Sciatic nerve (tissue), 2 donors: ENCODE measurements around the gene PGAM5. TPM values are rescaled to one million over a fixed set of nuclear protein-coding genes. Genes with fewer than 3 reads are reported as not detected.
A peak's percentile ranks its signal among the peaks of the same experiment; 100 is the strongest.

ENCODE experiments used
- ATAC-seq: fragments of 200-7000 bp; cut with Tn5 transposase; one replicate; pipeline ENCODE4 v1.9.1; 2020; ENCODE audit warnings: mild to moderate bottlenecking, moderate library complexity
- DNase-seq: peaks from one replicate; pipeline ENCODE4 v3.0.0-alpha.2; 2020; ENCODE audit warnings: low spot score
- intact Hi-C: fragments of 100-400 bp; cut with DNase I; formaldehyde crosslinking; loops from one replicate; pipeline ENCODE4 v1.14.2; 2022
- total RNA-seq: library from RNA; stranded (reverse); fragmentation: NEBNext Ultra II Directional; extraction: Animal tissue kit (Norgen Biotek cat#: 25700); gene quantifications from one replicate; pipeline ENCODE4 v1.2.1, GENCODE V29; 2021
- donor health status: DM: no; HTN: no; CAD: no.
- donor health status: DM: no; HTN: no; CAD: no.

PGAM5 gene
- total RNA-seq = 12.1 TPM

DNA sequence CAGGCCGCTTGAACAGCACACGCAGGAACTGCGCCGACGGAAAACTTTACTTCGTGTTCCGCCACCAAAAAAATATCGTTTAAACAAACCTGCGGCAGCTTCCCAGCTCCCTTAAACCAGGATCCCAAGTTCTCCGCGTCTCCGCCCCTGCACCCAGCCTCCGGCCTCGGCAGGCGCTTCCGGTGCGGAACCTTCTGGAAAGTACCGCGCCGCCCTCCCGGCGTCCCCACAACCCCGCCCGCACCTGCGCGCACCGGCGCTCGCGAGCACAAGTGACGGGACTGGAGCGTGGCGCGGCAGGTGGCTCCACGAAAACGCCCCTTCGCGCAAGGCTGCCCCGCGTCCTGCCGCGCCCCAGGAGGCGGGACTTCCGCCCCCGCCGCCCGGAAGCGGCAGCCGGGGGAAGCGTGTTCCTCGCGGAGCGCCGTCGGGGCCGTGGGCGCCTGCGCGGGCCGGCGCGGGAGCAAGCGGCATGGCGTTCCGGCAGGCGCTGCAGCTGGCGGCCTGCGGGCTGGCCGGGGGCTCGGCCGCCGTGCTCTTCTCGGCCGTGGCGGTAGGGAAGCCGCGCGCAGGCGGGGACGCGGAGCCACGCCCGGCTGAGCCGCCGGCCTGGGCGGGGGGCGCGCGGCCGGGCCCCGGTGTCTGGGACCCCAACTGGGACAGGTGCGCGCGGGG, at the start of gene PGAM5:
PGAM5 (plus strand) TSS at position 438 of the 675 bp plus-strand sequence; CDS start at position 473, 35 bp downstream.
- intact Hi-C loops = no loop called here
- ATAC-seq (peak; percentile 93), DNase-seq (peak; percentile 82)

DNA sequence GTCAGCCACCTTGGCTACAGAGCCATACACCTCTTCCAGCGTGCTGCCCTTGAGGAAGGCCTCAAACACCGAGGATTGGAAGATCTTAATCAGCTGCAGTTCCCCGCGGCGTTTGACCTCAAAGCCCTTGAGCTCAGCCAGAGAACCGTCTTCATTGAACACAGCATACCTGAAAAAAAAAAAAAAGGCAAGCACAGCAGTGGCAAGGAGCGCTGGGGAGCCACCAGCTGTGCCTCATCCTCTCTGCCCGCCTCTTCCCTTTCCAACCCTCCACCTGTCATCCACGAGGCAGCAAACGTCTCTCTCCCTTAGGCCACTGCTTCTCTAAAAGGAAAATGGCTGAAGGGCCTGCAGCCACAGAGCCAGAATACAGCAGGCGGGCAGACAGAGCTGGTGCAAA, 49.6 kb upstream of the PGAM5 start:
- ATAC-seq = no peak

DNA sequence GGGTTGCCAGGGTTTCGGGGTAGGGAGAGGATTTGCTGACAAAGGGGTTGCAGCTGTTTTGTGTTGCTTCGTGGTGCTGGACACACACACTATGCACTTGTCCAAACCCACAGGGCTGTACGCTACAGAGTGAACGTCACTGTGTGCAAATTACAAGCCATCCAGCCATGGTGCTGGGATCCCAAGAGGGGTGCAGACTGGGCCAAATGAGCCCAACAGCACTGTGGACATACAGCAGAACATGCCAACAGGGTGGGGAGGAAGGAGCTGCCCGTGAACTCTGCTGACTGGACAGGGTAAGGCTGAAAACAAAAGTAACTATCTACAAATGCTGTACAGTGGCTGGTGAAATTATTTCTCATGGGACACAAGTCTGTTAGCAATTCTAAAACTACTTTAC, 48.7 kb upstream of the PGAM5 start:
- no peak for ATAC-seq
- intact Hi-C loops = loop anchor here (1.0 kb wide), 1 partner anchor 30 kb away; no protein-coding TSS in a partner anchor
- DNase-seq = no peak

More for the DNA sequence above, 49.6 kb upstream of the PGAM5 start:
- DNase-seq = no peak
- intact Hi-C loops = no loop called here

DNA sequence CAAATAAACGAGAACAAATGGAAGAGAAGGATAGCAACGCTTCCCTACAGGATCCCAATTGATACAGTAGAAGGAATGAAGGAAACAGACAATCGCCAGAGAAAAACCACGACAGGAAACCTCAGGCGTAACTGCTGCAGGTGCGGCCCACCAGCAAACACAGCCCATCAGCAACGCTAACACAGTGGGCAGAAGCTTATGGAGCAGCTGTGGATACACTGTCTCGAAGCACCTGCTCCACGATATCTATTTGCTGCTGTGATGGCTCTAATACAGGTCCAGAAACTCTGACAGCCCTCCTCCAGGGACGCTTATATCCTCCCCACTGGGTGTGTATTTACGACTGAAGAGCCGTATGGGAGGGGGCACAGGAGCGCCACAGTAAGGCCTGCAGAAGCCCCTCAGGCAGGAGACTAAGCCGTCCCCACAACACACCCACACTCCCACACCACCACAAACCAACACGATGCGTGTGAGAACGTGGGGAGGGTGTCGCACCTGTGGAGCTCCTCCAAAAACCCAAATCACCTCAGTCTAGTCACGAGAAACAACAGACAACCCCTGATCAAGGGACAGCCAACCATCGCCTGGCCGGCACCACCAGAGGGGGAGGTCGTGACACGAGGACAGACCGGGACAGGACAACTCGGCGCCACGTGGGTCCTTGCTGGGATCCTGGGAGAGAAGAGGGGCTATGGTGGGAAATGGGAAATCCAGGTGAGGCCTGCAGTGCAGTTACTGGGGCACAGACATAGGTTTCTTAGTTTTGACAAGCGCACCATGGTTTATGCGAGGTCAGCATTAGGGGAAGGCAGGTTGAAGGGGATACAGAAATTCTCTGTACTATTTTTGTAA, 47.5 kb upstream of the PGAM5 start:
- DNase-seq (no peak), ATAC-seq (no peak)
- intact Hi-C loops = loop anchor here (1.0 kb wide), 1 partner anchor 31 kb away; no protein-coding TSS in a partner anchor

DNA sequence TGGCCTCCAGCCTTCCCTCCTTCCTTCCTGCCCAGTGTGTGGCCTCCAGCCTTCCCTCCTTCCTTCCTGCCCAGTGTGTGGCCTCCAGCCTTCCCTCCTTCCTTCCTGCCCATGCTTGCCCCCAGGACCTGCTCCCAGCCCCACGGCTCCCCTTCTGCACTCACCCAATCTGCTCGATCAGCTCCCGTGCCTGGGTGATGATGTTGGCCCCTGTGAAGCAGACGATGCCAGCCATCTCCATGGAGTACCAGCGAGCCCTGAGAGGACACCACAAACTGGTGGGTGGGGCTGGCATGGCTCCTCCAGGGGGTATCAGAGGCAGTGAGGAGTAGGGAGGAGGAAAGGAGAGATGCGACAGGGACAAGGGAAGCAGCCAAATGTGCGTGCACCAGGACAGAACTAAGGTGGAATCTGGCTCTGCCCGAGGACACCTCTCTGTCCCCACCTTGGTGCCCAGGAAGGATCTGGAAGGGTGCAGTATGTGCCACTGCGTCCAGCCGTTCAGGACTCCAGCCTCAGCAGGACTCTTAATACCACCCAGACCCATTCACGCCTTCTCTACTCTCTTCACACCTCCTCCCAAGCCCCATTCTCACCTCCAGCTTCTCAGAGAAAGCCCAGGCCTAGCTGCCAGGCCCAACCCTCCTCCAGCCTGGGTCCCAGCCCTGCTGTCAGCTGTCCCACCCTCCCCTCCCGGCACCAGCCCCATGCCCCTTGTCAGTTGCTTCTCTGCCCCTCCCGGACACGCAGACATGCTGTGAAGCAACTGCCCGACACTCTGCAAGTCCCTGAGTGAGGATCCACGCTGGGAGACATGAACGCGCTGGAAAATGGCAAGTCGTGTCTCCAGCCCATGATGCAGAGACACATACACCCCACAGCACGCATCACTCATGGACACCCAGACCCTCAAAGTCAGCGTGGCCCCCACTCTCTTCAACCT, 46.2 kb upstream of the PGAM5 start:
- ATAC-seq (no peak), DNase-seq (no peak)
- intact Hi-C loops = no loop called here

DNA sequence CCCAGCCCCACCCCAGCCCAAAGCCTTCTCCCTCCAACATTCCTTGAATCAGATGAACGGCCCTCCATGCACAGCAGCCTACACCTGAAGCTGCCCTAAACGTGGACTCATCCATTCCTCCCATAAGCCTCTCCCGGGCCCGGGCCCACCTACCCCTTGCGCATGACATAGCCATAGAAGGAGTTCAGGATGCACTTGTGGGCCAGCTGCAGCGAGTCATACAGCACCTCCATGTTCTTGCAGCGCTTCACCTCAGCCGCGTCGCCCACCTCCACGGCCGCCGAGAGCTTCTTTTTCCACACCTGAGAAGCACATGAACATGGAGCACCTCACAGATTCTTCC, 45.5 kb upstream of the PGAM5 start:
- ATAC-seq (no peak), DNase-seq (no peak)
- intact Hi-C loops = no loop called here

DNA sequence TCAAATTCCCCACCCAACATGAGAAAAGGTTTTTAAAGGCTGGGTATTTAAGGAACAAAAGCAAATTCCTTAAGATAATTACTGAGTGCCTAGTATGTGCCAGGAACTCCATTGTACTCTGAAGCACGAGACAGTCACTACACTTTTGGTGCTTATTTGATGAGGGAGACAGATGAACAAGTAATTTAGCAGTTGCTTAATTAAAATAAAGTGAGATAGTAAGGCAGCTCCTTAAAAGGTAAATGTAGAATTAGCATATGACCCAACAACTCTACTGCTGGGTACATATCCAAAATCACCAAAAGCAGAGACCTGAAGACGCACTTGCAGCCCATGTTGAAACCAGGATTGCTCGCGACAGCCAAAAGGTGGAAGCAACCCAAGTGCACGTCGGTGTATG, 44.8 kb upstream of the PGAM5 start:
- ATAC-seq (no peak), DNase-seq (no peak)
- intact Hi-C loops = no loop called here

DNA sequence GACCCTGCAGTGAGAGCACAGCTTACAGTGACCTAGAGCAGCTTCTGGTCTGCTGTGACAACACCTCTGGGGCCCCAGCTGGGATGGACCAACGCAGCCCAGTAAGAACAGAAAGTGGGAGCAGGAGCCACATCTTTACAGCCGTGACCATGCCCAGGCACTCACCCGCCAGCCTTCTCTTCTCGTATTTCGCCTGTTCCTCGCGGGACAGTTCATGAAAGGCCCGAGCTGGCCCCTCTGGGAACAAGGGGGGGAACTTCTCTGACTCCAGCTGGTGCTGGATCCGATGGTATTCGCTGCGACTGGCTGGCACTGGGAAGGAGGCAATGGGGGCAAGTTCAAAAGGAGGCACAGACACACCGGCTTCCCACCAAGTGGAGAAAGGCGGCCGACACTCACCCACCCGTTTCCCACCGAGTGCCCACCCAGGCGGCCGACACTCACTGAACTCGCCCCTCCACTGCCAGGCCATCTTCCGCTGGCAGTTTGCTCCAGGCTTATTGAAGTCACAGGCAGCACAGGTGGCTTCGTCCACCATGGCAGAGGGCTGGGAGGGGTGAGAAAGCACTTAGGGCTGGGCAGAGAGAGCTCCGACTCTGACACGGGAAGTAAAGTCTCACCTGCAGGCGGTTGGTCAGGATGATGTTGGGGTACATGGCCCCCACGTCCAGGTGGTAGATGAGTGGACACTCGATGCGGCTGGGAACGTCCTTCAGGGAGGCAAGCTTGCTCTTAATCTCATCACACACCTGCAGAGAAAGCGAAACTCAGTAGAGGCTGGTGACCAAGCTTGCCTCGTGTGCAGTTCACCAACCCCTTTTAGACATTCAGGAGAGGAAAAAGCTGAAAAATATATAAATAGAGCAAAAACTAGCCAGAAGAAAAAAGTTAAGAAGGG, 42.2 kb upstream of the PGAM5 start:
- DNase-seq (no peak), ATAC-seq (no peak)
- intact Hi-C loops = no loop called here

DNA sequence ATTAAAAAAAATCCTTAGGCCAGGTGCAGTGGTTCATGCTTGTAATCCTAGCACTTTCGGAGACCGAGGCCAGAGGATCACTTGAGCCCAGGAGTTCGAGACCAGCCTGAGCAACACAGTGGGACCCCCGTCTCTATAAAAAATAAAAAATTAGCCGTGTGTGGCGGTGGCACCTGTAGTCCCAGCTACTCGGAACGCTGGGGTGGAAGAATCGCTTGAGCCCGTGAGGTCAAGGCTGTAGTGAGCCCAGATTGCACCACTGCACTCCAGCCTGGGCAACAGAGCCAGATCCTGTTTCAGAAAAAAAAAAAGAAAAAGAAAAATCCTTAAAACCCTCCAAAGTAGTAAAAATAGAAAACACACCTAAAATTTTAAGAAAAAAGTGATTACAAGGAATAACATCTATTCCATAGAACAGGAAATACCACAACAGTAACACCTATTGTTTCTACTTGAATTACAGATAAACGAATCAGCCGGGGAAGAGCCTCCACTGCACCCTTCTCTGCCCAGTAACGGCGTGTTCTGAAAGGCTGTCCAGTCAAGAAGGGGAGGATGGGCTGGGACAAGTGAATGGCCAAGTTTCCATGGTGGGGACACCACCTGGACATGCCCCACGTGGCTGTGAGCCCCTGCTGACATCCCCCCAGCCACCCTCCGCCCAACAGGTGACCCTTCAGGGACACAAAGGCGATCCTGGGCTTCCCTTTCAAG, 41.3 kb upstream of the PGAM5 start:
- no peak for DNase-seq
- intact Hi-C loops = no loop called here
- no peak for ATAC-seq

DNA sequence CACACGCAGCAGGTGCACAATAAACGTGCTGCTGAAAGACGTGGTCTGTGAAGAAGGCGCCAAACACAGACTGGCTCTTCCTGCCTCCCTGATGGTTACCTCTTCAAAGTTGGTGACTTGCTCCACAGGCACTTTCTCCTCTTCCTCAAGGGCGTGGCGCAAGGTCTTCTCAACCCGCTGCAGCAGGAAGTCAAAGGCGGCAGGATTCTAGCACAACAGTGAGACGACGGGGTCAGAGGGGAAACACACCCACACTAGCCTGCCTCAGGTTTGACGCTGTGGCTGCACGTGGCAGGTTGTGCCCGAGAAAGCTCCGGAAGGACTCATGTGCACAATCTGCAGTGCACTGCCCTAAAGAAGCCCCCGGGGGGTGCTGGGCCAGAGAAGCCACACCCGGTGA, 38.5 kb upstream of the PGAM5 start:
- DNase-seq (no peak), ATAC-seq (no peak)
- intact Hi-C loops = no loop called here

DNA sequence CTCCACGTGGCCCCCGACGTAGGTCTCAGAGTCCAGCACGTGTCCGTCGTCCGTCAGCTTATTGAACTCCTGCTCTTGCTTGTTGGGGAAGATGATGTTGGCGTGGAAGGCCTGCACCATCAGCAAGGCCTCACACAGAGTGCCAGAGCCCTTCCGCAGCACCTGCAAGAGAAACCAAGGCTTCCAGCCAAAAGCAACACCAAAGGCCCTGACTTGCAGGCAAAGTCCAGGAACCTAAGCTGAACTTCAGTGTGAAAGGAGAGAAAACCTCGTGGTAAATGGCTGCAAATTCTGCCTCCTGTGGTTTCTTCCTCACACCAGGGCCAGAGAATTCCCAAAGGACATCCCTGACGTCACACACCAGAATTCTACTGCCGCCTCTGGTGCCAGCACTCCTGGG, 38.0 kb upstream of the PGAM5 start:
- DNase-seq (no peak), ATAC-seq (peak; percentile 77)
- intact Hi-C loops = no loop called here

DNA sequence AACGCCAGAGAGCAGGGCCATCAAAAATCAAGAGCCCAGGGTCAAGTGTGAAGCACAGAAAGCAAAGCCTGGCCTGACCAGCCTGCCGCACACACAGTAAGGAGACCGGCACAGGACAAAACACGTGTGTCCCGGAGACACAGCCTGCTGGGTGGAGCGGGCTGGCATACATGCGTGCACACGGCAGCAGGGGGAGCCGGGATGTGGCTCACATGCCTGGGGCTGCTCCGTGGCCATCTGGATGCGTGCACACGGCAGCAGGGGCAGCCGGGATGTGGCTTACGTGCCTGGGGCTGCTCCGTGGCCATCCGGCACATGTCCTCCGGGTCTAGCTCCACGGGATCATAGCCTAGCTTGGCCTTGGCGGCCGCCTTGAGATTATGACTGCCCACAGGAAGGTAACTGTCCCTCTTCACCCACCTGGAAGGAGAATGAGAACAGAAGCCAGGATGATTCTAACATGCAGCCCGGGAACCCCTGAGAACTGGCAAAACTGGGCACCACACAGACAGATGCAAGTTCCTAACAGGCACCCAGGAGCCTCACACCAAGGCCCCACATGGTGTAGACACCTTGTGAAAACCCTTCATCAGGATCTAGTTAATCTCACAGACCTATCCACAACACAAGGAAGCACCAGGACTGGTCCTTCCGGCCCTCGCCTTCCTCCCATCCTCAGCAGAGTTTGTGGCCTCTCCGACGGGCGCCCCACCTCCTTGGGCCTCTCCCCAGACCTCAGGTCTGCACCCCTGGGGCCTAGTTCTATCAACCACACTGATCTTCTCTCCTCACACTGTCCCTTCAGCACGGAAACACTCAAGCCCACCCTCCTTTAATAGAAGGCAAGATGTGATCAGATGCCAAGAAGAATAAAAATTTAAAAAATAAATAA, 37.1 kb upstream of the PGAM5 start:
- intact Hi-C loops = no loop called here
- ATAC-seq (no peak), DNase-seq (no peak)

DNA sequence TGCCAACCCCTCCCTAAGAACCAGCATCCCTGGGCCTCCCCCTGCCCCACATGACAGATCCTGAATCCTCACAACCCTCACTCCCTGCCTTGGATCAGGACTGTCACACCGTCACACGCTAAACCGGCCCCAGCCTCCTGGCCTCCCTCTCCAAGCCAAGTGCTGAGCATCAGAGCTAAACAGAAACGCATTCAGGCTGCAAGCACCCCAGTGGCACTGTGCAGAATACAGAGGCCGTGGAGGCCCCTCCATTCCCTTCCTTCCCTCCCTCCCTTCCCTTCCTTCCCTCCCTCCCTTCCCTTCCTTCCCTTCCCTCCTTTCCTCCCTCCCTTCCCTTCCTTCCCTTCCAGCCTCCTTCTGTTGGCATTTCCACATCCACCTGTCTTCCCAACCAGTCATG, 36.1 kb upstream of the PGAM5 start:
- intact Hi-C loops = no loop called here
- DNase-seq (no peak), ATAC-seq (no peak)

DNA sequence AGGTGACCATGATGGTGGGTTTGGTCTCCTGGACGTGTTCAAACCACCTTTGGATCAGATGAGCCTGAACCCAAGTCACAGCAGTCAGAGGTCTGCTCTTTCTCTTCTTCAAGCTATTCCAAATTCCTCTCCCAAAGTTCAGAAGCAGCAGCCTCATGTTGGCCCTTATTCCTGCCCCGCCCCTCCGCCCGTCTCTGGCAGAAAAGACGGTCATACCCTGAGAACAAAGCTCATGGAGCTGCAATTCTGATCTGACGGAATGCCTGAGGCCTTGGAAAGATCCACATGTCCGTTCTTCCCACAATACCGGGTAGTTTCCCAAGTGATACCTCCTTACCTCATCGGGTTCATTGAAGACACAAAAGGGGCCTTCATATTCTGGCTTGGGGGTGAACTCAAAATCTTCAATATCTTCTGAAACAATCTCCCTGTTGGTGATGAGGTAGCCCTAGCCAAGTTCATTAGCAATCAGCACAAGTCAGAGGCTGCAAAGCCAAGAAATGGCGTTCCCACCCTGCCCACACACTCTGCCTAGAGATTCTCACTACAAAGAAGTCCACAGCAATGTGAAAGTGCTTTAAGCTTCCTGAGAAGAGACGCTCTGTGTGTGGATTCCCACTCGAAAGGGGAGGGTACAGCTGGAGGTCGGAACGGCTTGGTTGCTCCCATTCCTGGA, 34.7 kb upstream of the PGAM5 start:
- ATAC-seq = peak; percentile 44
- no peak for DNase-seq

DNA sequence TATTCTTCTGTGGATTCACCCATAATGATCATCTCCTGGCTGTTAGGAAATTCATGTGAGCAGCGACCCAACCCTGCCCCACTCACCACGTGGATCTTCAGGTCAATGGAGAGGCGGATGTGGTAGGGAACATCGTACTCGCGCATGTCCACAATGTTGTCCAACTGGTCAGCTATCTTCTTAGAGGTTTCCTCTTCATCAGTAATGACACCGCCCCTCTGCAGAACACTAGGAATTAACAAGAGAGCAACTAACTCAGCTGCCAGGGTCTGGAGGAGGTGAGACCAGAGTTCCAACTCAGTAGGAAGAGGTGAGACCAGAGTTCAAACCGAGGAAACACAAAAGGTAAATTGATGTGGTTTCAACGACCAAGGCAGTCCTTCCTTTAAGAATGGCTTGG, 33.1 kb upstream of the PGAM5 start:
- no peak for ATAC-seq
- DNase-seq = no peak
- intact Hi-C loops = no loop called here

More for the DNA sequence above, 34.7 kb upstream of the PGAM5 start:
- intact Hi-C loops = no loop called here

DNA sequence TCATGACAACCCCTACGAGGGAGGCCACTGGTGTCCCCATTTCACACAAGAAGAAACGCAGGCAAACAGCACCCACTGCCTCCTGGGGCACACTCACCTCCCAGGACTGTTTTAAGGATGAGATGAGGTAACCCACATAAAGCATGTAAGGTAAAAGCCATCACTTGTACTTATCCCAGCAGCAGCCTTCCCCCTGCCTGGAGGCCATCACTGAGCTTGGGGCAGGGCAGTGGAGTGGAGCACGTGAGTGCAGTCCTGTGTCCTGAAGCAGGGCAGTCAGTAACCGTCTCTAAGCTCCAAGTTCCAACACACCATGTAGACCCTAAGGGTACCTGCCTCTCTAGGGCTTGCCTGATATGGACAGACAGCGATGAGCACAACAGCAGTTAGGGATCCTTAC, 25.2 kb upstream of the PGAM5 start:
- DNase-seq (no peak), ATAC-seq (no peak)
- intact Hi-C loops = no loop called here
